HL-60 (cell line): Measurements from ENCODE around the gene PIP5KL1.

ENCODE experiments used
- DNase-seq, 2 experiments: peaks; one replicate each; pipeline ENCODE4 v3.0.0-alpha.2; 2010 to 2020; ENCODE audit warnings: low read depth in 1 of 2, low spot score in 1 of 2
- H3K27ac ChIP-seq: fragments of 250-450 bp; sonication (Bioruptor Pico); replicated peaks from 2 replicates; pipeline ENCODE4 v1.5.1; 2020; ENCODE audit warnings: mild to moderate bottlenecking, moderate library complexity
- H3K27me3 ChIP-seq: fragments of 250-450 bp; sonication (Bioruptor Pico); 2 replicates; pipeline ENCODE4 v1.5.1; 2021; ENCODE audit warnings: mild to moderate bottlenecking, moderate library complexity; ENCODE audit not compliant: insufficient read depth, poor library complexity, severe bottlenecking
- H3K4me3 ChIP-seq: replicated peaks from 2 replicates; pipeline ENCODE4 v1.5.1; 2011; ENCODE audit warnings: mild to moderate bottlenecking, control low read depth, low read length; ENCODE audit not compliant: insufficient read depth
- GABPA ChIP-seq: IDR thresholded peaks from 2 replicates; pipeline ENCODE4 v1.6.1; 2012; ENCODE audit warnings: low read depth
- POLR2AphosphoS5 ChIP-seq: IDR thresholded peaks from 2 replicates; pipeline ENCODE4 v1.6.1; 2012; ENCODE audit warnings: low read depth
- SPI1 ChIP-seq: IDR thresholded peaks from 2 replicates; pipeline ENCODE4 v1.6.1; 2012; ENCODE audit warnings: low read depth, mild to moderate bottlenecking, borderline replicate concordance
- TF ChIP-seq, protein P1 (sequence below): IDR thresholded peaks from 2 replicates; pipeline ENCODE4 v1.6.1; 2012; ENCODE audit warnings: low read depth; ENCODE audit not compliant: insufficient replicate concordance
- TF ChIP-seq, protein P2 (sequence below): IDR thresholded peaks from one replicate; pipeline ENCODE4 v1.5.1; 2011; ENCODE audit warnings: low read length, control low read depth, inconsistent platforms; ENCODE audit not compliant: insufficient read depth

PIP5KL1 gene

DNA sequence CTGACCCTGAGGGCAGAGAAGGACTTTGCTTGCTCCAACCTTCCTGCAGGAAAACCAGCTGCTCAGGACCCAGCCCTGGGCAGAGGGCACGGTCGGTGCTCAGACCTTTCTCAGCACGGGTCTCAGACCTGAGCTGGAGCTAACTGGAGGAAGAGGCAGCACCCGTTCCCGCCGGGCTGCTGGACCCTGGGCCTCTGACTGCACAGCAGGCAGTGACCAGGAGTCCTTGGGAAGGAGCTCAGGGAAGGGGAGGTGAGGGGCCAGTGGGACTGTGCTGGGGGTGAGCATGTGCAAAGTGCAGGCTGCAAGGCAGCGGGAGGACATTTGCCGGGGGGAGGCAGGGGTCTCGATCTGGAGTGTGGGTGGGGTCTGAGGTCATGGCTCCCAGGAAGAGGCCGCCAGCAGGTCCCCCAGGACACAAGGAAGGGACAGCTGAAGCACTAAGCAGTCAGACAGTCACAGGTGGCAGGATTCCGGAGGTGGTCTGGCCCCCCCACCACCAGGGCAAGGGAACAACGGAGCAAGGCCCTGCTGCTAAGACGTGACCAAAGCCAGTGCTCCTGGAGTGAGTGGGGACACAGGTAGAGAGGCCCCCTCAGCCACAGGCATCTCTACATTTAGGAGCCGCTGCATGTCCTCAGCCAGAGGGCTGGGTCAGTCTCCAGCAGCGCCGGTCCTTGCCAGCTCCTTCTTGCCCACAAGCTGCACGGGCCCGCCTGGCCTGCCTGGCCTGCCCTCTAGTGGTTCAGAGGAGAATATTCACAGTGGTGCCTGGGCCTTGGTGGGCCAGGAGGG, 11.8 kb upstream of the PIP5KL1 start:
- Histone ChIP-seq H3K4me3 (no peak overlapping the region), H3K27ac (no peak overlapping the region), H3K27me3 (no peaks in the 10 kb centered on the region)
- DNase-seq = peak in 1 of 2 experiments; percentile 63
- TF ChIP-seq, protein P1, sequence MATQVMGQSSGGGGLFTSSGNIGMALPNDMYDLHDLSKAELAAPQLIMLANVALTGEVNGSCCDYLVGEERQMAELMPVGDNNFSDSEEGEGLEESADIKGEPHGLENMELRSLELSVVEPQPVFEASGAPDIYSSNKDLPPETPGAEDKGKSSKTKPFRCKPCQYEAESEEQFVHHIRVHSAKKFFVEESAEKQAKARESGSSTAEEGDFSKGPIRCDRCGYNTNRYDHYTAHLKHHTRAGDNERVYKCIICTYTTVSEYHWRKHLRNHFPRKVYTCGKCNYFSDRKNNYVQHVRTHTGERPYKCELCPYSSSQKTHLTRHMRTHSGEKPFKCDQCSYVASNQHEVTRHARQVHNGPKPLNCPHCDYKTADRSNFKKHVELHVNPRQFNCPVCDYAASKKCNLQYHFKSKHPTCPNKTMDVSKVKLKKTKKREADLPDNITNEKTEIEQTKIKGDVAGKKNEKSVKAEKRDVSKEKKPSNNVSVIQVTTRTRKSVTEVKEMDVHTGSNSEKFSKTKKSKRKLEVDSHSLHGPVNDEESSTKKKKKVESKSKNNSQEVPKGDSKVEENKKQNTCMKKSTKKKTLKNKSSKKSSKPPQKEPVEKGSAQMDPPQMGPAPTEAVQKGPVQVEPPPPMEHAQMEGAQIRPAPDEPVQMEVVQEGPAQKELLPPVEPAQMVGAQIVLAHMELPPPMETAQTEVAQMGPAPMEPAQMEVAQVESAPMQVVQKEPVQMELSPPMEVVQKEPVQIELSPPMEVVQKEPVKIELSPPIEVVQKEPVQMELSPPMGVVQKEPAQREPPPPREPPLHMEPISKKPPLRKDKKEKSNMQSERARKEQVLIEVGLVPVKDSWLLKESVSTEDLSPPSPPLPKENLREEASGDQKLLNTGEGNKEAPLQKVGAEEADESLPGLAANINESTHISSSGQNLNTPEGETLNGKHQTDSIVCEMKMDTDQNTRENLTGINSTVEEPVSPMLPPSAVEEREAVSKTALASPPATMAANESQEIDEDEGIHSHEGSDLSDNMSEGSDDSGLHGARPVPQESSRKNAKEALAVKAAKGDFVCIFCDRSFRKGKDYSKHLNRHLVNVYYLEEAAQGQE = no peak
- TF ChIP-seq, protein P2, sequence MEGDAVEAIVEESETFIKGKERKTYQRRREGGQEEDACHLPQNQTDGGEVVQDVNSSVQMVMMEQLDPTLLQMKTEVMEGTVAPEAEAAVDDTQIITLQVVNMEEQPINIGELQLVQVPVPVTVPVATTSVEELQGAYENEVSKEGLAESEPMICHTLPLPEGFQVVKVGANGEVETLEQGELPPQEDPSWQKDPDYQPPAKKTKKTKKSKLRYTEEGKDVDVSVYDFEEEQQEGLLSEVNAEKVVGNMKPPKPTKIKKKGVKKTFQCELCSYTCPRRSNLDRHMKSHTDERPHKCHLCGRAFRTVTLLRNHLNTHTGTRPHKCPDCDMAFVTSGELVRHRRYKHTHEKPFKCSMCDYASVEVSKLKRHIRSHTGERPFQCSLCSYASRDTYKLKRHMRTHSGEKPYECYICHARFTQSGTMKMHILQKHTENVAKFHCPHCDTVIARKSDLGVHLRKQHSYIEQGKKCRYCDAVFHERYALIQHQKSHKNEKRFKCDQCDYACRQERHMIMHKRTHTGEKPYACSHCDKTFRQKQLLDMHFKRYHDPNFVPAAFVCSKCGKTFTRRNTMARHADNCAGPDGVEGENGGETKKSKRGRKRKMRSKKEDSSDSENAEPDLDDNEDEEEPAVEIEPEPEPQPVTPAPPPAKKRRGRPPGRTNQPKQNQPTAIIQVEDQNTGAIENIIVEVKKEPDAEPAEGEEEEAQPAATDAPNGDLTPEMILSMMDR = peak; percentile 62

DNA sequence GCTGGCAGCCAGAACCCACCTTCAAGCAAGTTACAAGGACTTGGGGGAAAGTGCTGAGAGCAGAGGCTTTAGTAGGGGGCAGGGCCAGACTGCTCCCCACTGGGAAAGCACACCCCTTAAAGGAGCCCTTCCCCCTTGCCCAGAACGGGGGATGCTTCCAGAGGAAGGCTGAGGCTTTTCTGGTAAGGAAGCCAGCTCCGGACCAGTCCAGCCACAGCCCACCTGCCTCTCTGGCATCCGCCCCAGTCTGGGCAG, 11.3 kb upstream of the PIP5KL1 start:
- no peak for TF ChIP-seq SPI1
- TF ChIP-seq, protein P2 = no peak
- TF ChIP-seq POLR2AphosphoS5 = no peak
- TF ChIP-seq, protein P1 = no peak
- TF ChIP-seq GABPA = no peak
- DNase-seq = no peak
- no peak overlapping the region for H3K27ac ChIP-seq
- H3K27me3 ChIP-seq = no peaks in the 10 kb centered on the region
- no peak overlapping the region for H3K4me3 ChIP-seq

DNA sequence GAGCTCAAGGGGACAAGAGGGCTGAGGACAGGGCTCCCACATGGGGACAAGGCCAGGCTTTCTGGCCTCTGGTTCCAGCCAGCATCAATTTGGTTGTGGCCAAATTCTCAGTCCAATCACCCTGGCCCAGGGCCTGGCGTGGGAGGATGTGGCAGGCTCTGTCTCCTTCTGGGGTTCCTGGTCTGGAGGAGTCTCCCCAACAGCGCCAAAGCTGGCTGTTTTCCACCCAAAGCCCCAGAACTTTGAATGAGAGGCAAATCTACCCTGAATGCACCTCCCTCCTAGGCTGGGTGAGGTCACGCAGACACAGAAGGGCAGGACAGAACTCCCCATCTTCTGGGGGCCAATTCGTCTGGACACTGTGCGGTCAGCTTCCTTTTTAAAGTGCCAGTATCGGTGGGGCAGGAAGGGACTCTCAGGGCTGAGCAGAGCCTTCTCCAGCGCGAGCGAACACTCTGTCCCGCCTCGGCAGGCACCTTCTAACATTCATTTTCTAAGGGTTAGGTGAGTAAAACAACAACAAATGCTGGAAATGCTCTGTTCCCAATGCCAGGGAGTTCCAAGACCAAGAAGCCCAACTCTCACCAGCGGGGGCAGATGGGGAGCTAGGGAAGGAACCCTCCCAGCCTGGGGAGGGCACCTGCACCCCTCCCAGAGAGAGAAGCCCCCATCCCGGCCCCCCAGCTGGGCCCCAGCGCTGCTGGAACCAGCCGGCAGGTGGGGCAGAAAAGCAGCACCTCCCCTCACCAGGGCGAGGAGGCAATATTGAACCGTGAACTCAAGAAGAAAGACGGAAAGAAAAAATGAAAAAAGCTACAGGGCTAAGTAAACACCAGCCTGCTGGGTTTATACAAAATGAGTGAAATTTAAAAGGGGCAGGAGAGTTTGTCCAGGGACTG, 10.7 kb upstream of the PIP5KL1 start:
- Histone ChIP-seq H3K27me3 (no peaks in the 10 kb centered on the region), H3K27ac (no peak overlapping the region), H3K4me3 (no peak overlapping the region)
- no peak for TF ChIP-seq SPI1
- TF ChIP-seq POLR2AphosphoS5 = no peak
- TF ChIP-seq GABPA = no peak
- TF ChIP-seq, protein P1 = no peak
- TF ChIP-seq, protein P2 = no peak
- DNase-seq = no peak
